Dendritic cell treated with granulocyte-macrophage colony-stimulating factor and Interleukin-4, amounts not matched to agents 40 ng/mL and 50 ng/mL, for 4 days (primary cell): ENCODE measurements around the gene MYO19.
A peak's percentile ranks its signal among the peaks of the same experiment; 100 is the strongest.

Experiments
- H3K27ac Mint-ChIP-seq: one replicate; pipeline ENCODE4 v1.8.0; 2022; ENCODE audit warnings: mild to moderate bottlenecking, mixed read lengths
- H3K27me3 Mint-ChIP-seq: one replicate; pipeline ENCODE4 v1.8.0; 2022; ENCODE audit warnings: mild to moderate bottlenecking, mixed read lengths
- H3K36me3 Mint-ChIP-seq: one replicate; pipeline ENCODE4 v1.8.0; 2022; ENCODE audit warnings: low read depth, mixed read lengths
- H3K4me1 Mint-ChIP-seq: one replicate; pipeline ENCODE4 v1.8.0; 2022; ENCODE audit warnings: low read depth, mixed read lengths
- H3K4me3 Mint-ChIP-seq: one replicate; pipeline ENCODE4 v1.8.0; 2022; ENCODE audit warnings: mild to moderate bottlenecking, moderate library complexity, mixed read lengths
- H3K9me3 Mint-ChIP-seq: one replicate; pipeline ENCODE4 v1.8.0; 2022; ENCODE audit warnings: mixed read lengths
- intact Hi-C: fragments of 100-400 bp; cut with micrococcal nuclease; formaldehyde crosslinking; loops from one replicate; pipeline ENCODE4 v1.15.0; 2022

Gene MYO19

DNA sequence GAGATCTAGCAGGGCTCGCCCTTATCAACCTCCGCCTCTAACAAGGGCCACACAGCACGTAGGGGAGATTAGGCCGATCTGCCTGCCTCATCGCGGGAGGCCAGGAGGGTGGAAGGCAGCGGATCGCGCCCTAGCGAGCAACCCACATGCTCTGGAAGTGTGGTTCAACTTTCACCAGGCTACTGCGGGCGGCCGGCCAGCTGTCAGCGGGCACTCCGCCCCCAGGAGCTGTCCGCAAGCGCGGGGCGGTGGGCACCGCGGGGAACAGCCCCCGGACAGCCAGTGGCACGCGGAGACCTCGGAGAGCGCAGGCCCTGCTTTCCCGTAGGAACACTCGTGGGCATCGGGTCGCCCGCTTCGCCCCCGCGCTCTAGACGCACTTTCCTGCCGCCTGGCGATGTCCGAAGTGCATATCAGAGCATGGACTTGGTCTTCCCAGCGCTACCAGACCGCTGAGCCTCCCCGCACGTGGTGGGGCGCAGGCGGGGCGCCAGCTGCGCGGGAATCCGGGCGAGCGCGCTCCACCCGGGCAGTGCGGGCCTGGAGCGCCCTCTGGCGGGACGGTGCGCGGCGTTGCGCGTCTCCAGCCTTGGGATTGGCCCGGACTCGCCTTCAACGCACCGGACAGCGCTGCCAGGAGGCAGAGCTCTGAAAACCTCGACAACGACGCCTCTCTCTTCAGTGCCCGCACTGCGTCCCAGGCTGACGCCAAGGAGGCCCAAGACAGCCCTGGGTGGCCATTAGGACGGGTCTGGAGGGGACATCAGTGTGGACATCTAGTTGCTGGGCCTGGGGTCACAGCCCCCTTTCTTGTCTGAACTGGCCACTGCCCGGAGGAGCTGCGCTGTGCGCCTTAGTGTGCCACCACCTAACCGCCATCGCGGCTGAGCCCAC lies 51.8 kb downstream of the MYO19 start:
- Mint-ChIP-seq H3K4me3 (peak overlapping the region; percentile 64), H3K36me3 (peaks cover 11% of the 10 kb centered on the region), H3K27me3 (peaks cover 43% of the 10 kb centered on the region), H3K27ac (peak overlapping the region; percentile 8), H3K4me1 (peaks cover 29% of the 10 kb centered on the region), H3K9me3 (no peaks in the 10 kb centered on the region)
- intact Hi-C loops: no loop called here

- intact Hi-C loops: no loop called here
- Mint-ChIP-seq H3K4me1 (peaks cover 22% of the 10 kb centered on the region), H3K4me3 (no peak overlapping the region), H3K9me3 (no peaks in the 10 kb centered on the region), H3K27ac (no peak overlapping the region), H3K27me3 (peaks cover 48% of the 10 kb centered on the region), H3K36me3 (peaks cover 6% of the 10 kb centered on the region)
Measured at GRCh38 chr17:36481829-36482228, 52.8 kb downstream of the MYO19 start.

GRCh38 chr17:36475346-36475970 lies 59.2 kb downstream of the MYO19 start:
- intact Hi-C loops: no loop called here
- H3K4me3 Mint-ChIP-seq: no peak overlapping the region
- no peaks in the 10 kb centered on the region for H3K36me3 Mint-ChIP-seq
- peaks cover 31% of the 10 kb centered on the region for H3K27me3 Mint-ChIP-seq
- H3K27ac Mint-ChIP-seq: no peak overlapping the region
- H3K4me1 Mint-ChIP-seq: no peaks in the 10 kb centered on the region
- H3K9me3 Mint-ChIP-seq: no peaks in the 10 kb centered on the region

DNA sequence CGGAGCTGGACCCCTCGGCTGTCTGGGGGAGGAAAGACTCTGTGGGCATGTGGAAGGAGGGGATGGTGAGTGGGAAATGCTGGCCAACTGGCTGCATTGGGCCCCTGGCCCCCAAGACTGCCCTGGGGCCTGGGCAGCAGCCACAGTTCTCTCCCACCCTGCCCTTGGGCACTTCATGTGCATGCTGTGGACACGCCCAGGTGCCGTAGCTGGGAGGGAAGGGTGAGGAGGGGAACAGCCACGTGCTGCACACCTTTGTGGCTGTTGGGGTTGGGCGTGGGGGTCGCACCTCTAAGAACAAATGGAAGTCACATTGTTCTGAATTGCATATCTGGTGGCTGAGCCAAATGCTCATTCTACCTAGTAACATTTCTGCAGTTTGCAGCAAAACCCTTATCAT lies 60.1 kb downstream of the MYO19 start:
- no peaks in the 10 kb centered on the region for H3K9me3 Mint-ChIP-seq
- H3K27ac Mint-ChIP-seq: no peak overlapping the region
- intact Hi-C loops: no loop called here
- no peaks in the 10 kb centered on the region for H3K4me1 Mint-ChIP-seq
- H3K27me3 Mint-ChIP-seq: peaks cover 30% of the 10 kb centered on the region
- H3K4me3 Mint-ChIP-seq: no peak overlapping the region
- no peaks in the 10 kb centered on the region for H3K36me3 Mint-ChIP-seq

GRCh38 chr17:36470499-36470898 lies 64.2 kb downstream of the MYO19 start:
- Mint-ChIP-seq H3K4me1 (no peaks in the 10 kb centered on the region), H3K27ac (no peak overlapping the region), H3K36me3 (no peaks in the 10 kb centered on the region), H3K27me3 (peaks cover 32% of the 10 kb centered on the region), H3K9me3 (no peaks in the 10 kb centered on the region), H3K4me3 (no peak overlapping the region)
- intact Hi-C loops: no loop called here

GRCh38 chr17:36469733-36470132 lies 64.9 kb downstream of the MYO19 start:
- no peaks in the 10 kb centered on the region for H3K36me3 Mint-ChIP-seq
- H3K4me1 Mint-ChIP-seq: no peaks in the 10 kb centered on the region
- H3K27ac Mint-ChIP-seq: no peak overlapping the region
- H3K9me3 Mint-ChIP-seq: no peaks in the 10 kb centered on the region
- peaks cover 38% of the 10 kb centered on the region for H3K27me3 Mint-ChIP-seq
- no peak overlapping the region for H3K4me3 Mint-ChIP-seq
- intact Hi-C loops: no loop called here

GRCh38 chr17:36468903-36469635 lies 65.6 kb downstream of the MYO19 start:
- Mint-ChIP-seq H3K36me3 (no peaks in the 10 kb centered on the region), H3K27ac (no peak overlapping the region), H3K4me1 (no peaks in the 10 kb centered on the region), H3K27me3 (peaks cover 40% of the 10 kb centered on the region), H3K4me3 (no peak overlapping the region), H3K9me3 (no peaks in the 10 kb centered on the region)
- intact Hi-C loops: no loop called here

GRCh38 chr17:36464765-36465088 lies 69.9 kb downstream of the MYO19 start:
- Mint-ChIP-seq H3K27me3 (peaks cover 64% of the 10 kb centered on the region), H3K9me3 (no peaks in the 10 kb centered on the region), H3K4me3 (no peak overlapping the region), H3K27ac (no peak overlapping the region), H3K36me3 (no peaks in the 10 kb centered on the region), H3K4me1 (no peaks in the 10 kb centered on the region)
- intact Hi-C loops: no loop called here

GRCh38 chr17:36463916-36464764 lies 70.5 kb downstream of the MYO19 start:
- no peaks in the 10 kb centered on the region for H3K9me3 Mint-ChIP-seq
- peaks cover 62% of the 10 kb centered on the region for H3K27me3 Mint-ChIP-seq
- intact Hi-C loops: no loop called here
- H3K27ac Mint-ChIP-seq: no peak overlapping the region
- H3K4me3 Mint-ChIP-seq: no peak overlapping the region
- no peaks in the 10 kb centered on the region for H3K36me3 Mint-ChIP-seq
- no peaks in the 10 kb centered on the region for H3K4me1 Mint-ChIP-seq

DNA sequence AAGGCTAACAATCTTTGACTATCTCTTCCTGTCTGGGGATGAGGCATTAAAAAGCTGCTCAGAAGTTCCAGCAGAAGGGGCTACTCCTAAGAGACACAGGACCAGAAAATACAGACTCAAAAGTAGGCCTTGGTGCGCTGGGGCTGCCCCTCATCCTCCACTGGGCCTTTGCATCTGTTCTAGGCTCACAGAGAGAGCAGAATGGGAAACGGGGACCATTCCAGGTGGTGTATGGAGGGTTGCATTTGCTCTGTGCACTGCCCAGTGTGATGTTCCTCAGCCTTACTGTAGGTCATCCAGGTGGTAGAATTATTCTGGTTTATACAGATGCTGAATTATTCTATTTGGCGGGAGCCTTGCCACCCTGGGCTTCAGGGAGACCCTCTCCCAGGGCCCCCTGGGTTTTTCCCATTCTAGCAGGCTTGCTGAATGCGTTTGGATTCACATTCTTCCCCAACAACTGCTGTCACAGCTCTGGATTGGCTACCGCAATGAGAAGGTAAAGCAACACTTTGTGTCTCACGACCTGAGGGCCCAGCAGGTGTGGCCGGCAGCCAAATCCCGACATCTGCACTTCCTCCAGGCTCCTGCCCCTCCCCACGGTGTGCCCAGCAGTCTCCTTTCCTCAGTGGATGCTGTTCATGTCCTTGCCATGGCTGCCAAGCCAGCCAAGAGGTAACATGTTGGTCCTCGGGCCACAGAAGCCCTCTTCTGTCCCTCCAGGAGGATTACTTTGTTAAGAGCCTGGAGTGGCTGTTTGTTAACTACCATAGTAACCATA lies 73.1 kb downstream of the MYO19 start:
- intact Hi-C loops: no loop called here
- H3K4me3 Mint-ChIP-seq: no peak overlapping the region
- H3K27ac Mint-ChIP-seq: no peak overlapping the region
- peaks cover 52% of the 10 kb centered on the region for H3K27me3 Mint-ChIP-seq
- H3K9me3 Mint-ChIP-seq: no peaks in the 10 kb centered on the region
- H3K36me3 Mint-ChIP-seq: no peaks in the 10 kb centered on the region
- H3K4me1 Mint-ChIP-seq: no peaks in the 10 kb centered on the region

- Mint-ChIP-seq H3K27me3 (peaks cover 44% of the 10 kb centered on the region), H3K4me3 (no peak overlapping the region), H3K9me3 (no peaks in the 10 kb centered on the region), H3K27ac (no peak overlapping the region), H3K36me3 (no peaks in the 10 kb centered on the region), H3K4me1 (no peaks in the 10 kb centered on the region)
- intact Hi-C loops: no loop called here
Measured at GRCh38 chr17:36460265-36460937, 74.3 kb downstream of the MYO19 start.

DNA sequence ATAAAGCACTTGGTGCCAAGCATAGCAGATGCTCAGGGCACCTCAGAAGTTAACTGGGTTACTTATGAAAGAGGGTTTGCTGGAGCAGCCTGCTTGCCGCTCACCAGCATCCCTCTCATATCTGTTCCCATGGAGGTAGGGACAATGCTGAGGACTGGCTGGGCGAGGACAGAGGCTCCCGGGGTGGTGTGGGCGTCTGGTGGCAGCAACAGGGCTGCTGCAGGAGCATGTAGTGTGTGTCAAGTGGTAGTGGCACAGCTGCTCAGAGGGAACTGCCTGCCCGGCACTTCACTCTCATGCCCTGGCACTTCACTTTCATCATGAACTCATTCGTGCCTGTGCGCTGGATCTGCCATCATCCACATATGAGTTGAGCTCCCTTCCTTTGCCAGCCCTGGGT lies 75.1 kb downstream of the MYO19 start:
- Mint-ChIP-seq H3K27me3 (peaks cover 36% of the 10 kb centered on the region), H3K4me3 (no peak overlapping the region), H3K9me3 (no peaks in the 10 kb centered on the region), H3K27ac (no peak overlapping the region), H3K4me1 (no peaks in the 10 kb centered on the region), H3K36me3 (no peaks in the 10 kb centered on the region)
- intact Hi-C loops: no loop called here

DNA sequence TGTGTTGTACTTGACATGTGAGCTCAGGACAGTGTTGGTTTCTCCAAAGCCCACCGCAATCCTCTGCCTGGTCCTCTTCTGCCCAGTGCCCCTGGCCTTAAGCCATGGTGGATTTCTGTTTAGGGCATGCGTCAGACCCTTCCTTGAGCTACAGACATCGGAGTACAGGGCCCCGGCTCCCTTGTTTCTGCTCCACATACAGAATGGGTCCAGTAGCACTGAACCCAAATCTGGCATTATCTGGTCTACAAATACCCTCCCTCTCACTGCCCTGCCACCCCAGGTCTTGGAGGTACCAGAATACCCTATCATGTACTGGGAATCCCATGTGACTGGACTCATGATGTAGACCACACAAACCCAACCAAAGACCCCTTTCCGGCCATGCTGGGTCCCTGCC lies 75.6 kb downstream of the MYO19 start:
- Mint-ChIP-seq H3K27ac (no peak overlapping the region), H3K4me1 (no peaks in the 10 kb centered on the region), H3K9me3 (no peaks in the 10 kb centered on the region), H3K27me3 (peaks cover 32% of the 10 kb centered on the region), H3K36me3 (no peaks in the 10 kb centered on the region), H3K4me3 (no peak overlapping the region)
- intact Hi-C loops: no loop called here
